ENCODE measurements around the gene LYST.

DNA sequence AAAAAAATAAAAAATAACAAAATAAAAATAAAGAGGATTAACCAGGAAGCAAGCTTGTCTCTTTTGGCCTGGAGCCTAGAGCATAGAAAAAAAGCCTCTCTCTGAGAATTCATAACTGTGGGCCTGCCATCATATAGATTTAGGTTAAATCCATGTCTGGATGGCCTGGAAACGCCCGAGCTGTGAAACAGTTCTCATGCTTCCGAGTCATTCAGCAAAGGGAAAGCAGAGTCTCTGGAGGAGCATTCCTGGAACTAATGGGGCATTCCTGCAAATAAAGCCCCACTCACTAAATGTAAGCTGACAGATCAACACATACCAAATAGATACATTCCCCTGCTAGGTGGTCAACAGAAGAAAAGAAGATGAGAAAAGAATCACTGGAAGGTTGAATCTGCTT is 141.3 kb downstream of the LYST start:
- TF ChIP-seq, protein P1, sequence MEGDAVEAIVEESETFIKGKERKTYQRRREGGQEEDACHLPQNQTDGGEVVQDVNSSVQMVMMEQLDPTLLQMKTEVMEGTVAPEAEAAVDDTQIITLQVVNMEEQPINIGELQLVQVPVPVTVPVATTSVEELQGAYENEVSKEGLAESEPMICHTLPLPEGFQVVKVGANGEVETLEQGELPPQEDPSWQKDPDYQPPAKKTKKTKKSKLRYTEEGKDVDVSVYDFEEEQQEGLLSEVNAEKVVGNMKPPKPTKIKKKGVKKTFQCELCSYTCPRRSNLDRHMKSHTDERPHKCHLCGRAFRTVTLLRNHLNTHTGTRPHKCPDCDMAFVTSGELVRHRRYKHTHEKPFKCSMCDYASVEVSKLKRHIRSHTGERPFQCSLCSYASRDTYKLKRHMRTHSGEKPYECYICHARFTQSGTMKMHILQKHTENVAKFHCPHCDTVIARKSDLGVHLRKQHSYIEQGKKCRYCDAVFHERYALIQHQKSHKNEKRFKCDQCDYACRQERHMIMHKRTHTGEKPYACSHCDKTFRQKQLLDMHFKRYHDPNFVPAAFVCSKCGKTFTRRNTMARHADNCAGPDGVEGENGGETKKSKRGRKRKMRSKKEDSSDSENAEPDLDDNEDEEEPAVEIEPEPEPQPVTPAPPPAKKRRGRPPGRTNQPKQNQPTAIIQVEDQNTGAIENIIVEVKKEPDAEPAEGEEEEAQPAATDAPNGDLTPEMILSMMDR (IDR thresholded peaks at IDR 0.05; ENCODE audit: poor library complexity): no peak
- TF ChIP-seq EZH2 (IDR thresholded peaks at IDR 0.05; ENCODE audit: borderline replicate concordance): no peak

Measured in hepatocyte (in vitro differentiated cells).